ENCODE results near the gene DBF4B.
A peak's percentile ranks its signal among the peaks of the same experiment; 100 is the strongest.
"Not testable (repeated sequence)": the region's sequence is repeated elsewhere in the genome, so short reads cannot be mapped to it uniquely, and the experiment has no call there.

The DBF4B gene, protein sequence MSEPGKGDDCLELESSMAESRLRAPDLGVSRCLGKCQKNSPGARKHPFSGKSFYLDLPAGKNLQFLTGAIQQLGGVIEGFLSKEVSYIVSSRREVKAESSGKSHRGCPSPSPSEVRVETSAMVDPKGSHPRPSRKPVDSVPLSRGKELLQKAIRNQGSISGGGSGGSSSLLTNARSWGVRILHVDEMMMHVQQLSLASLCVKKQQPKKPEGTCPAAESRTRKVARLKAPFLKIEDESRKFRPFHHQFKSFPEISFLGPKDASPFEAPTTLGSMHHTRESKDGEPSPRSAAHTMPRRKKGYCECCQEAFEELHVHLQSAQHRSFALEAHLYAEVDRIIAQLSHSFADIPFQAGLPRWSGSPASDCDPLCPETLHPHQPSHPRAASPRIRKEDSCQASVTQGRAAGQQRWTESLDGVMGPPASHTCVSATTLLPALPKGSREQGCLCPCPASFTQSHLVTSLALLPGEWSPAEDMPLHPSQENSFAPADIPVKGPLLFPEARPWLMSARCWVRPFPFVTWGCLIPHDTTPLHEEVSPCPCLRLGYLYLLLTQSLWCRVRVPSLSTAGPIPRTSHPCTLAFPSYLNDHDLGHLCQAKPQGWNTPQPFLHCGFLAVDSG

DNA sequence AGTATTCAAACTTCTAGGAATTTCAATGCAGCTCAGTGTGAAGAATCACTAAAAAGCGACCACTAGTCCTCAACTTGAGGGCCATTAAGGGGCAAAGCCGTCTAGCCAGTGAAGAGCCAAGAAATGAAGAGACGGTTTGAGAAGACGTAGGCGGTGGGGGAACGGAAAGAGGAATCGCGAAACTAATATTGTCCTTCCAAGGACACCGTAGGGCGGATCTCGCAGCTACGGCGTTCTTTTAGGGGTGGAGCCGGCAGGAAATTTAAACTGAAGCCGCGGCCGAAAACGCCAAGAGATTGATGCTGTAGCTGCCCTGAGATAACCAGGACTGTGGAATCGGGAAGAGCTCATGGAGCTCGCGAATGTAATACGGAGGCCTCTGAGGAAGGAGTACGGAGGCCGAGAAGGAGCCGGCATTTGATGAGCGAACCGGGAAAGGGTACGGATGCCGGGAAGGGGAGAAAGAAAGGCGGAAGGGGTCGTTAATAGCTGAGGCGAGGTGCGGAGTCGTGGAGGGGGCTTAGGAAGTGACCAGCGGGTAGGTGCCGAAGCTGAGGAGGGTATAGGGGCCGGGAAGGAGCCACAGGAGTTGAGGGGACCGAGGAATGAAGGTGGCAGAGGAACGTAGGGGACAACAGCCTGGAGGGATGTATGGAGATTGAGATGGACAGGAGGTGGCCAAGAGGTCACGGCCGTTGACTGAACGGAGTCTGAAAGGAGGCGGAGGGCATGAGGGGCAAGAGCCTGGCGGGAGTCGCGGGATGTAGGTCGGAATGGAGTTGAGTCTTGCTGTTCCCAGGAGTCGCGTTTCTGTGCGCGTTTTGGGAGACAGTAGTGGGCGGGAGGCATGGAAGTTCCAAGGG, at the start of gene DBF4B:
TSS of gene DBF4B (plus strand) at position 265 of the 863 bp plus-strand sequence. CDS start at position 421, 156 bp downstream.
- peak; percentile 89 for DNase-seq

- DNase-seq = no peak
Observed at GRCh38 chr17:44661835-44662234, 46.6 kb upstream of the DBF4B start.

GRCh38 chr17:44663095-44663494, 45.4 kb upstream of the DBF4B start:
- DNase-seq = no peak

- no peak for DNase-seq
Observed at GRCh38 chr17:44664867-44665266, 43.6 kb upstream of the DBF4B start.

- no peak for DNase-seq
Observed at GRCh38 chr17:44666006-44666405, 42.5 kb upstream of the DBF4B start.

- DNase-seq = no peak
Observed at GRCh38 chr17:44672479-44673093, 35.9 kb upstream of the DBF4B start.

DNA sequence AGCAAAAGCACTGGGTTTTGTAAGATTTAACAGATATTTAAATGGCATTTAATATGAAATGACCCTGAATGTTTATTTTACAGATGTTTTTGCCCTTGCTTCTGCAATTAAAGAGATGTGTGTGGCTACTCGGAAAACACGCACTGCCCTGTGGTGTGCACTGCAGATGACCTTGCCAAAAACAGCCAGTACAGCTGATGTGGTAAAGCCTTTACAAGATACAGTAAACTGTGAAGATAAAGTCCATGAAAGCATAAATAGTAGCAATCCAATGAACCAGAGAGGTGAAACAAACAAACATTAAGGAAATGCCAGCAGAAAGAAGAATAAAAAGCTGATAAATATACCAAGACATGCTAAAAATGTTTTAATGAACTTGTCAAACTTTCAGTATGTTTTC, 34.6 kb upstream of the DBF4B start:
- no peak for DNase-seq

DNA sequence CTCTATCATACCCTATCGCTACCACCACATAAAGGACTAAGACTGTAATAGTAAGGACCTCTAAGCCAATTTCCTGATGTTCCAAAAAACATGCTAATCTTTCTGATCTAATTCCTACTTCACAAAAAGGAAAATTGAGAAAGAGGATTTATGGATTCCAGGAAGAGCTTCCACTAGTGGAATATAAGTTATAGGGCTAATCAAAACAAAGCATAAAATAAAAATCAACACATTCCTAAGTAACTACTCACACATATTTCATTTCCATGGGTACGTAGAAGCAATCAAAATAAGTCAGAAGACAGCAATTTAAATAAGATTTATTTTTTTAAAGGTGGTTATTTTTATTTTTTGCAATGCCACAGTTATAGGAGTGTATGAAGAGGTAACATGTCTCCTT, 31.3 kb upstream of the DBF4B start:
- no peak for DNase-seq

GRCh38 chr17:44683303-44683702, 25.2 kb upstream of the DBF4B start:
- DNase-seq = not testable (repeated sequence)

DNA sequence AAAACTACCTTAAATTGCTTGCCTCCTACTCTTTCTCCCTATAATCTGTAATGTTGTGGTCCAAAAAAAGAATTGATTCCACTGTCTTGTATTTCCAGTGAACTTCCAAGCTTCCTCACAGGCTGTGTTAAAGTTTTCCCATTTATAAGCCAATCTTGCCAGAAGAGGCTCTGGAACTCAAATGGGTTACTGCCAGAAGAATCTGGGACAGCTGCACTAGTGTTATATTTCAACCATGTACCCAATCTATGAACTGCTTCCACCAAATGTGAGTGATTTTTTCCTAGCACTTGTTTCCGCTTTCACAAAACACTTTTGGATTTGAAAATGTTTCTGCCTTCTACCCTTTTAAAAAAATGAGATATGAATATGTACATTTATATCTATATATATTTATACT, 20.7 kb upstream of the DBF4B start:
- no peak for DNase-seq

DNA sequence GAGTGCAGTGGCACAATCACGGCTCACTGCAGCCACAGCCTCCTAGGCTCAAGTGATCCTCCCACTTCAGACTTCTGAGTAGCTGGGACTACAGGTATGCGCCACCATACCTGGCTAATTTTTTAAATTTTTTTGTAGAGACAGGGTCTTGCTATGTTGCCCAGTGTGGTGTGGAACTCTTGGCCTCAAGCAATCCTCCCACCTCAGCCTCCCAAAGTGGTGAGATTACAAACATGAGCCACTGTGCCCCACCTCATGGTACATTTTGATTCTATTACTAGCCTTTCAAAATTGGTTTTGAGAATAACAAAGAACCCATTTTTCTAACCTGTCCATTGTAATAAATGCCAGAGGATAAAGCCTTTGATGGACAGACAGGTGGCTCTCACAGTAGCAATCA, 20.3 kb upstream of the DBF4B start:
- no peak for DNase-seq

- DNase-seq = peak; percentile 24
Observed at GRCh38 chr17:44688675-44689476, 19.6 kb upstream of the DBF4B start.

DNA sequence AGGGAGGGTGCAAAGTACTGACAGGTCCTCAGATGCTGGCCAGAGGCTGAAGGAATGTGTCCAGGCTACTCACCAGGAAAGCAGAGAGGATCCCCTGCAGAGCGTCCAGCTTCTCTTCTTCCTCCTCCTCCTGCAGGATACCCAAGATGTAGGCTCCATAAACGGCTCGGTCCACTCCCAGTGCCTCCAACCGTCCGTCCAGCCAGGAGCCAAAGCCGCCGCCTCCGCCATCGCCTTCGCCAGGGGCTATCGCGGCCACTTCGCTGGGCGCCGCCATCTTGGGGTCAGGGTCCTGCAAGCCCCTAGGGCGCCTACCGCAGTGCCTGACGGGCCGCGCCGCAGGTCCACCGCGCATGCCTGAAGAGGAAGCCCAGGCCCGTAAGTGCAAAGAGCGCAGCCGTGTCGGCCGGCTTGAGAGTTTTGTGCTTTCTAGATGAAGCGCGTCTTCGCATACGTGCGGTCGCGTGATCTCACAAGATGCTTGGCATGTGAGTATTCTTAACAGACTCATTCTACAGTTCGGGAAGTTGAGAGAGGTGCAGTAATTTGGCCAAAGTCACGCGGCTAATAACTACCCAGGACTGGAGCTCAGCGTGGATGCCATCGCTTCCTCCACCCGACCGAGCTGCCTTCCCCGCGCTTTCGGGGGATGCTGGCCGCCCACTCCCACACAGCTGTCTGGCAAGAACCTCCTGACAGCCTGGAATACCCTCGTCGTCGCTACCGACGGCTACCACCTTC, 18.8 kb upstream of the DBF4B start, which contains the start of gene CCDC43:
TSS of gene CCDC43 (minus strand) at position 300 of the 741 bp plus-strand sequence. CDS start at position 277, 23 bp downstream.
- peak; percentile 95 for DNase-seq

- peak; percentile 25 for DNase-seq
Observed at GRCh38 chr17:44690746-44691306, 17.6 kb upstream of the DBF4B start.

GRCh38 chr17:44693609-44694008, 14.9 kb upstream of the DBF4B start:
- DNase-seq = no peak

DNA sequence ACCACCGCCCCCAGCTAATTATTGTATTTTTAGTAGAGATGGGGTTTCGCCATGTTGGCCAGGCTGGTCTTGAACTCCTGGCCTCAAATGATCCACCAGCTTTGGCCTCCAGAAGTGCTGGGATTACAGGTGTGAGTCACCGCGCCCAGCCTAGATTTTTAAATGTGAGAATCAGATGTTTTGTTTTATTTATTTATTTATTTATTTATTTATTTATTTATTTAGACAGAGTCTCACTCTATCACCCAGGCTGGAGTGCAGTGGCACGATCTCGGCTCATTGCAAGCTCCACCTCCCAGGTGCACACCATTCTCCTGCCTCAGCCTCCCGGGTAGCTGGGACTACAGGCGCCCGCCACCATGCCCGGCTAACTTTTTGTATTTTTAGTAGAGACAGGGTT, 8.2 kb upstream of the DBF4B start:
- DNase-seq = not testable (repeated sequence)

- DNase-seq = no peak
Observed at GRCh38 chr17:44707755-44708400, 587 bp upstream of the DBF4B start.

- DNase-seq = no peak
Observed at GRCh38 chr17:44719444-44719843, 11.0 kb downstream of the DBF4B start.

DNA sequence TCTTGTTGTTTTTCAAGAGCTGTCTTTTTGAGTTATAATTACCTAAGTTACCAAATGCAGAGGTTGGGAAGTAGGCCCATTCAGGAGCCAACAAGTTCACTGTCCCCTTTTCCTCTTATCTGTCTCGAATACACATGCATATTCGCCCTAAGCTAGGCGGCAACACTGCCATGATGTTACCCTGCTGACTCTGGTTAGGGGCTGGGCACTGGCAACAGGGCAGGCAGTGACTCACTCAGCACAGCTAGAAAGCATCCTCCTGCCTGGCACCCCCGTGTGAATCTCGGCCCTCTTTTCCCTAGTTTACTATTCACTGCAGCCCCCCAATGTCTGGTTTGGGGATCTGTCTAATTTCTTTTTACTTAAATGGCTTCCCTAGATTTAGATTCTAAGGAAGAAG, 13.8 kb downstream of the DBF4B start:
- no peak for DNase-seq

- not testable (repeated sequence) for DNase-seq
Observed at GRCh38 chr17:44726121-44726520, 17.7 kb downstream of the DBF4B start.
